T follicular helper cell (primary cell): ENCODE measurements around the gene SLU7.
"Not testable (repeated sequence)": the region's sequence is repeated elsewhere in the genome, so short reads cannot be mapped to it uniquely, and the experiment has no call there.

Experiments used
- DNase-seq: peaks from one replicate; pipeline ENCODE4 v3.0.0-alpha.2; 2020; ENCODE audit warnings: low read depth

SLU7 gene

GRCh38 chr5:160450164-160450932, 31.5 kb upstream of the SLU7 start:
- DNase-seq, result no peak

- DNase-seq, result no peak
These were observed 30.6 kb upstream of the SLU7 start for GRCh38 chr5:160449458-160449857.

DNA sequence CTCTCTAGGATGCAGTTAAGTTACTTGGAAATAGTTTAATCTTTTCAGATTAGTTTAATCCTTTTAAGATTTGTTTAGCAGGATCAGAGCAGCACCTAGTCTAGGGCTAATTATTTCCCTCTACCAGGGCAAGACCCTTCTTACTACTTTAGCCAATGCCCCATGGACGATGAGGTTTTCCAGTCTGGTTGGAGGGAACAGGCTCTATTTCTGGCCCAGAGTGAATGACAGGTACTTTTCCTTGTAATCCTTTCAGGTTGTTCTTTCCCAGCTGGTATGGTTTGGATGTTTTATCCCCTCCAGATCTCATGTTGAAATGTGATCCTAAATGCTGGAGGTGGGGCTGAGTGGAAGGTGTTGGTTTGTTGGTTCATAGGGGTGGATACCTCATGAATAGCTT, 30.0 kb upstream of the SLU7 start:
- no peak for DNase-seq

DNA sequence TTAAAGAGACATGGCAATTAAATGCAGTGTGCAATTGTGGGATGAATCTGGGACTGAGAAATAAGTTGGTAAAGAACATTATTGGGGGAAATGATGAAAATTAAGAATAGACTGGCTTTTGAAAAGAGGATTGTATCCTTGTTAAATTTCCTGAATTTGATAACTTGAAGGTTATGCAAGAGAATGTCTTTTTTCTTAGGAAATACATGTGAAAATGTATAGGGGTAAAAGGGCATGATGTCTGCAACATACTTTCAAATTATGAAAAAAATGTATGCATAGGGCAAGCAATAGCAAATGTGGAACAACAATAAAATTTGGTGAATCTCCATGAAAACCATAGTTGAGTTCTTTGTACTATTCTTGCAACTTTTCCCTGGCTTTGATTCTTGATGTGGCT, 26.9 kb upstream of the SLU7 start:
- no peak for DNase-seq

GRCh38 chr5:160445132-160445531, 26.3 kb upstream of the SLU7 start:
- no peak for DNase-seq

- no peak for DNase-seq
These were observed 25.5 kb upstream of the SLU7 start for GRCh38 chr5:160444407-160444806.

DNA sequence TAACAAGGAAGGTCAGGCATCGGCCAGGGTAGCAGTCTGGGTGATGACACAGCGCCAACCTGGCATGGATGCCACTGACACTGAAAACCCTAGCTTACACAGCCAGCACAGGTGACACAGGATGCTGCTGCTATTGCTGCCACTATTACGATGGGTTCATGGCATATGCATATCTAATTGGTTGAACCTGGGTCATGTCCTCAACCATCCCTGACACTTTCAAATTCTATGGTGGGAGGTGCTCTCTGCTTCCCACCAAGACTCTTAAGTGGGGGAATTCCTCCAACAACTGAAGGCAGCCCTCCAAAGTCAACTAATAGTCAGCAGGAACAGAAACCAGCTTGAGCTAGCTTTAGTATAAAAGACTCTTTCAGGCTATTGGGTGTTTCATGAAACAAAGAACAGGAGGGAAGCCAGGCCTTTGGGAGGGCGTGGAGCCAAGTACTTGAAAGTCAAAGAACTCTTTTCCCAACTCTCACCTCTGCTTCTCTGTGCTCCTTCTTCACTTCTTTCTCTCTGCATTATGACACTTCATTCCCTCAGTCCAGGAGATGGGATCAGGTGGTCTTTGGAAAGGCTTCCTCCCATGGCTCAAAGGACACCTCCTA, 24.0 kb upstream of the SLU7 start:
- no peak for DNase-seq

- DNase-seq, result no peak
These were observed 22.5 kb upstream of the SLU7 start for GRCh38 chr5:160441311-160441781.

- DNase-seq, result peak; percentile 80
These were observed 20.3 kb upstream of the SLU7 start for GRCh38 chr5:160439205-160439600.

- peak; percentile 33 for DNase-seq
These were observed 19.7 kb upstream of the SLU7 start for GRCh38 chr5:160438316-160439204.

DNA sequence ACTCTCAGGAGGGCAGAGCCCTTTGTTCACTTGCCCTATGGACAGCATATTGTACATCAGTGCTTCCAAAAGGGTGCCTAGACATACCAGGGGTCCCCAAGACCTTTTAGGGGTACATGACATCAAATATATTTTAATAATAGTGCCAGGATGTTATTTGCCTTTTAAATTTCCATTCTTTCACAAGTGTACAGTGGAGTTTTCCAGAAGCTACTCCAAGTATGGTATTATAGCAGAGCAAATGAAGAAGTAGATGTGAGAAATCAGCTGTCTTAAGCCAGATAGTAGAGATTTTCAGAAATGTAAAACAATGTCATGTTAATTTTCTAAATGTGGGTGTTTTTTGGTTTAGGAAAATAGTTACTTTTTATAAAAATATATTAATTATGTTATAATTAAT, 18.4 kb upstream of the SLU7 start:
- DNase-seq, result no peak

DNA sequence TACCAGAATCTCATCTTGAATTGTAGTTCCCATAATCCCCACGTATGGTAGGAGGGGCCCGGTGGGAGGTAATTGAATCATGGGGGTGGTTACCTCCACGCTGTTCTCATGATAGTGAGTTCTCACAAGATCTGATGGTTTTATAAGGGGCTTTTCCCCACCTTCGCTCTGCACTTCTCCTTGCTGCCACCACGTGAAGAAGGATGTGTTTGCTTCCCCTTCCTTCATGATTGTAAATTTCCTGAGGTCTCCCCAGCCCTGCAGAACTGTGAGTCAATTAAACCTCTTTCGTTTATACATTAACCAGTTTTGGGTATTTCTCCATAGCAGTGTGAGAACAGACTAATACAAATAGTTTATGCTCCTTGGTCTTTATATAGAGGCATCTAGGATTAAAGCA, 17.8 kb upstream of the SLU7 start:
- DNase-seq, result not testable (repeated sequence)

DNA sequence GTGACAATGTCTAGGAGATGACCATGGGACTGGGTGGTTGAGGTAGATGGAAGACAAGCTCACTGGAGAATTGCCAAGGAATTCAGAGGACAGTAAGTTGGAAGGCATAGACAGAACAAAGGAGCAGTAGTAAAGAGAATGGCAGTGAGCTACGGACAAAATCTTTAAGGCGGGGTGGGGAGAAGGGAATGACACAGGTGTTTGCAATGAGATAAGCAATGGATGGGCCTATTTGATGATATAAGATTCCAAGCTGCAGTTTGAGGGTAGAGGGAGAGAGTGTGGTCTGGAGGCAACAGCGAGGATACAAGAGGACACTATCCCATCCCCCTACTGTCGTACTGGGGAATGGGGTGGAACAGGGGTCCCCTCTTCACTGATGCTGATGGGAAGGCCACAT, 17.1 kb upstream of the SLU7 start:
- no peak for DNase-seq

DNA sequence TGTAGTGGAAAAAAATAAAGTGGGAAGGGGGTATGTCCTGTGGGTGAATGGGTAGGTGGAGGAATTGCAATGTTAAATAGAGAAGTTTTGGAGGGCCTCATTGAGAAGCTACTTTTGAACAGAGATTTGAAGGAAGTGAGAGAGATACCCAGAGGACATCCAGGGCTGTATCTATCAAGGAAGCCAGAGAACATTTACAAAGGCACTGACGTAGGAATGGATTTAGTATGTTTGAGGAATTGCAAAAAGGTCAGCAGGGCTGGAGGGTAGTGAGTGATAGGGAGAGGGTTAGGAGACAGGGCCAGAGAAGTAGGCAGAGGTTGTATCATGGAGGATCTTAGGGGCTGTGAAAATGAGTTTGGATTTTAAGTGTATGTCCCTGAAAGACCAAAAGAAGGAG, 16.7 kb upstream of the SLU7 start:
- no peak for DNase-seq

DNA sequence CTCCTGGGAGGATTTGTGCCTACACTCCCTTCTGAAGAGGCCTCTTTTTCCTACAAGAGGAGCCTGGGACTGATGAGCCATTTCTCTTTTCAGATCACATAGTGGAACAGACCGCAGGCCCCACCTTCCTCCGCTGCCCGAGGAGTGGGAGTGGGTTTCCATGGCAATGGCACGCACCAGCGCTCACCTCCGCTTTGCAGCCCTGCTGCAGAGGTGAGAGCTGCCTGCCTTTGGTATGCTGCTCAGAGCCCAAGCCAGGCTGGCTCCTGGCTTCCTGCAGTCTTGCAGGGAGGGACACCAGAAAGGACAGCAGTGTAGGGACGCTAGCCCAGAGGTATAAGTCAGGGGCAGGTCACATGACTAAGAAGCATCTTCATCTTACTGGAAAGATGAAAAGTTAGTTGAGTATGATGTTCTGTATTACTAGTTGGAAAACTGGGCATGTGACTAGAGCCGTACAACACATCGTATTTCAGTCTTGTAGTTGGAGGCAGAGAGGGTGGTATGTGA, 15.2 kb upstream of the SLU7 start:
- DNase-seq, result no peak

GRCh38 chr5:160432787-160433186, 13.9 kb upstream of the SLU7 start:
- no peak for DNase-seq

GRCh38 chr5:160432196-160432595, 13.3 kb upstream of the SLU7 start:
- no peak for DNase-seq

- DNase-seq, result no peak
These were observed 8.7 kb upstream of the SLU7 start for GRCh38 chr5:160427607-160428006.

GRCh38 chr5:160423099-160423498, 4.2 kb upstream of the SLU7 start:
- DNase-seq, result no peak

- peak; percentile 84 for DNase-seq
These were observed 2.9 kb upstream of the SLU7 start, which contains the start of gene PTTG1 for GRCh38 chr5:160421625-160422258. PTTG1 (plus strand) TSS chr5:160421855; CDS start chr5:160422313, 458 bp downstream.

DNA sequence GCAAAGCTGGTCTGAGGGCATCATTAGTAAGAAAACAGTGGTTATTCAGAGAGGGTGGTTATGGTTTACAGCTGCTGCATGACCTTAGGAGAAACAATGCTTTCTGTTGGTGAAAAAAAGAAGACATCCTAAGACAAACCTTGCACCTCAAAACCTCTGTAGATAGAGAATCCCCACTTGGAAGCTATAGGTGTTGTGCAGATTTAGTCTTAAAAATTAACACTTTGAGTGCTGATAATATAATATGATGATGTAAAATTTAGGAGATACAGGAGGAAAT, 1.4 kb upstream of the SLU7 start:
- no peak for DNase-seq
